SHP77 treated with DMSO at 0.1 percent for 48 hours (cell line): ENCODE results near the gene MTUS2.

ENCODE experiments used
- DNase-seq: peaks from one replicate; lab custom pipeline; 2025; lab: John Stamatoyannopoulos, UW

The MTUS2 gene

GRCh38 chr13:29507356-29507755, 687.2 kb downstream of the MTUS2 start:
- peak; percentile 53 for DNase-seq

- DNase-seq, result peak; percentile 42
Observed at GRCh38 chr13:29508130-29508875, 688.2 kb downstream of the MTUS2 start.

DNA sequence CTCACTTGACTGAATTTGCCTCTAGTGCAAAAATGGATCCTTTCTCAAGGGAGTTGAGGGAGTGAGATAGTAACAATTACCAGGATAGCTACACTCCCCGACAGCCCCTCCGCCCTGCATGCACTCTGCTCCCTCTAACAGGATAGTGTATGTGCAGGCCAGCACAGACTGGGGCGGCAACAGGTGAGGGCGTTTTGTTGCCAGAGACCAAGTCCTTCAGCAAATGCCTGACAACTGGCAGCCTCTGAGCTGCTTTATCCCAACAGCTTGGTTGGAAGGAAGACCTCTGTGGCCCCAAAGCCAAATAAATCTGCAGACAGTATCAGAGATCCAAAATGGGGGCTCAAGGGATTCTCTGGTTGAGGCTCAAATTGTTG, 688.7 kb downstream of the MTUS2 start:
- no peak for DNase-seq

- DNase-seq, result no peak
Observed at GRCh38 chr13:29509999-29510589, 690.0 kb downstream of the MTUS2 start.

- no peak for DNase-seq
Observed at GRCh38 chr13:29510651-29511084, 690.5 kb downstream of the MTUS2 start.

DNA sequence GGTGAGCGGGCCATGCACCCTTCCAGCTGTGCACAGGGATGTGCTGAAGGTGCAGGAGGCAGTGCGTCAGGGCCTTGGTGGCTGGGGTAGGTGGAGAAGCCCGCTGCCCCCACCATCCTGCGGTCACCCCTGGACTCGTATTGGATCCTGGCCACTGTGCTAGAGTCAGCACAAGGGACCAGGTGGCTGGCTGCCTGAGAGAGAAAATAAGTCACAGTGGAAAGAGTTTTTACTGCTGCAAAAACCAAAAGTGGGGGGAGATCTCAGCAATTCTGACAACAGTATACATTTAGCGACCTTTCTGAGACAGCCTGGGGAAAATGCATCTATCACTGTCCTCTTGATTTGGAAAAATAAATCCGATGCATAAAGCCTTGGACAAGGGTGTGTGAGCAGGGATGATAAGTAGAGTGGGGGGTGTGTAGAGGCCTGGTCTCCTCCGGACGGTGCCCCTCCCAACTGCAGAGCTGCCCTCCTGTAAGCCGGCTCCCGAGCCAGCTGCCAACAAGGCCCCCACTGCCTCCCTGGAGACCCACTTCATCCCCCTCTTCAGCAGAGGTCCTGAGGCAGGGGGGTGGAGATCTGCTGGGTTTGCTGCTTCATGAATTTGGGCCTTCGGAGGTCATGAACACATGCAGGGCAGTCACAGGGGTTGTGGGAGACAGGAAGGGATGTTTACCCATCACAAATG, 691.1 kb downstream of the MTUS2 start:
- DNase-seq, result no peak

GRCh38 chr13:29511980-29512379, 691.8 kb downstream of the MTUS2 start:
- DNase-seq, result no peak

DNA sequence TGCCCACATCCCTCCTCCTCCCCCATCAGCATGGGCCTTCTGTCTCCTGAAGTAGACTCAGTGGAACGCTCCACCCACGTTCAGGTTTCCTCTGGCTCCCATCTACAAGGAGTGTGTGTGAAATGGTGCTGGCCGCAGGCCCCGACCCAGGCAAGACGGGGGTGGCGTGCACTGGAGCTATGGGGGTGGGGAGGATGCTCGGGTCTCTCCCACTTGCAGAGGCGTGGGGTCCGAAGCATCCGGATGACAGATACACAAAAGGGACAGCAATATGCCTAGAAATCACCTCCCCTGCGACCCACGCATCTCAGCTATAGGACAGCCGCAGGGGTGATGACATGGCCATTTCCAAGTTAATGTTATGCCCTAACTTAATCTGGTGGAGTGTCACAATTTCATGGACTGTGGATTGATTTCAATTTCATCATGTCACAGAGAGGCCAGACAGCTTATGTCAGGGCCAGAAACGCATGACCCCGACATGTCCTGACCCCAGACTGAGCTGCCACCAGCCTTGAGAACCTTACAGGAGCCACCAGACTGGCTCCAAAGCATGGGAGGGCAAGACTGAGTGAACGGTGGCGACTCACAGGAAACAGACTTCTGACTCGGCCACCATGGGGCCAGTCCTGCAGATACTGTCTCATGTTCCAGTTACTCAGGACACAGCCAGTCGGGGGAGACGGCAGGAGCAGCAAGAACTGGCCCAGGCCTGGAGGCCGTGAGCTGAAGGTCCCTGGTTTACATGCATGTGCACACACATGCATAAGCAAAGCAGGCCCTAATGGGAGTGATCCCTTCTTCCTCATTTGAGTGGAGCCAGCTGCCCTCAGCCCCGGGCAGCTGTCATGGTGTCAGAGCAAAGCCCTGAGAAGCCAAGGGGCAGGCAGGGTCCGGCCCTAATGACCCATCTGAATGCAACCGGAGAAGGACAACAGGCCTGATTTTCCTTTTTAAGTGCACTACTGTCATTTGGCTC, 693.2 kb downstream of the MTUS2 start:
- DNase-seq, result no peak

- DNase-seq, result no peak
Observed at GRCh38 chr13:29513981-29514719, 694.0 kb downstream of the MTUS2 start.

DNA sequence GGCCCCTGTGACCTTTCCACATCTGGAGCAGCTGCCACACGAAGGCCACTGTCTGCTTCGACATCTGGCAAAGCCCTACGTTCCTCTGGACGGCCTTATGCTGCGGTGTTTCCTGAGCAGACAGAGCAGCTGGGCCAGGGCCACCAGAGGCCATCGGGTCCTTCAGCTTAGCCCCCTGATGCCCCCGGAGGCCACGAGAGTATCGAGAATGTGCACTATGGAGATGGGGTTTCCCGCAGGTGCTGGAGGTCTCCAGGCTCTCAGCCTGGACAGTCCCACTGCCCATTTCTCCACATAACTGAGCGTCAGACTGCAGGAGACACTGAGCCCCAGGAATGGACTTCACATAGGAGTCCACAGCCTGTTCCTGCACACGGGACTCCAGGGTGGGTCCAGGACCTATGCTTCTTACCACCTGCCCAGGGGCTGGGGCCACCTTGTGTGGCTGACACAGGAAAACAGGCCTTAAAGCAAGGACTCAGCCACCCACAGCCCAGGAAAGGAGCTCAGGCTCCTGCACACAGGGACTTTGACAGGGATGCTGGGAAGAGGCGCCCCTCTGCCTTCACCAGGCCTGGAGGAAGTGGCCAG, 694.7 kb downstream of the MTUS2 start:
- DNase-seq, result no peak

GRCh38 chr13:29515372-29515771, 695.2 kb downstream of the MTUS2 start:
- DNase-seq, result no peak

- no peak for DNase-seq
Observed at GRCh38 chr13:29516012-29516411, 695.9 kb downstream of the MTUS2 start.

DNA sequence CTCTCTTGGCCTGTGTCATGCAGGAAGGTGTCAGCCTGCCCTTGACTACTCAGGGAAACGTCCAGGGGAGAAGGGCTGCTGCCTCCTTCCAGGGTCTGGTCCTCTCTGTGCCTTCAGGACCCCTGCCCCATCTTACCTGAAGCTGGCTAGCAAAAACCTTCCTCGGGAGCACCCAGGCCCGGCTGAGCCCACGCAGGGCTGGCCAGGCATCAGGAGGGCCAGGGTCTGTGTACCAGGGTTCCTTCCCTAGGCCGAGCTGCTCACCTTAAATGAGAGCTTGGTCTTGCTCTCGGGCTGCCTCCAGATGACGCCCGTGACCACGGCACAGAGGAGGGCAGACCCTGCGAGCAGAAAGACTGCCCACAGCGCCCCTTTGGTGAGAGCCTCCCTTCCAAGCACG, 696.7 kb downstream of the MTUS2 start:
- DNase-seq, result no peak

- DNase-seq, result no peak
Observed at GRCh38 chr13:29519921-29520320, 699.8 kb downstream of the MTUS2 start.

DNA sequence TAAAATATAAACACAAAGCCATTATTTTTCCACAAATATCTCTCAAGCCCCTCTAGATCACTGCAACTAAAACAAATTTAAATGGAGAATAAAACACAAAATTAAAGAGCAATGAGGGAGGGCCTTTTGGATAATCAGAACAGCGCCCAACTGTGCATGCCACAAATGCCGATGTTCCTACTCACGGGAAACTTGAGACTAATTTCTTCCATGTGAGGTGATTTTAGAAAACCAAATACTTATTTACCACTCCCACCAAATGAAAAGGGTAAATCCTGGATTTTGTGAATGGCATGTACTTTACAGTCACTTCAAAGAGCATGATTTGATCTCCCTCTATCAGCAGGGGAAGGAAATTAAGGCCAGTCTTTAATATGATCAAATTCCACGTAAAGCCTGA, 700.5 kb downstream of the MTUS2 start:
- DNase-seq, result no peak

DNA sequence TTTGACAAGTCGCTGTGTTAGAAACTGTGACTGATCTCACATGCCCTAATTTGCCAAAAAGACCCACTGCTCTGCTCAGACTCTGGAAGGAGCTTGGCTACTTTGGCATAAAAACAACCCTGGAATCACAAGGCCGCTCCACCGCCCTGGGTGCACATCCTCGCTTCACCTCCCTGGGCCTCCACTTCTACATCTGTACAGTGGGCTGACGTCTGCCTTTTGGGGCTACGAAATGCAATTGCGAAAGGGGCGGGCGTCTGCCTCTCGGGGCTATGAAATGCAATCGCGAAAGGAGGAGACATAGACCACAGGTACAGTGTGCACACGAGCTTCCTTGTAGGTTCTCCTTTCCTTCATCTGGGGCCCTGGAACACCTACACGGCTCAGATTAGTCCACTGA, 701.2 kb downstream of the MTUS2 start:
- DNase-seq, result no peak

DNA sequence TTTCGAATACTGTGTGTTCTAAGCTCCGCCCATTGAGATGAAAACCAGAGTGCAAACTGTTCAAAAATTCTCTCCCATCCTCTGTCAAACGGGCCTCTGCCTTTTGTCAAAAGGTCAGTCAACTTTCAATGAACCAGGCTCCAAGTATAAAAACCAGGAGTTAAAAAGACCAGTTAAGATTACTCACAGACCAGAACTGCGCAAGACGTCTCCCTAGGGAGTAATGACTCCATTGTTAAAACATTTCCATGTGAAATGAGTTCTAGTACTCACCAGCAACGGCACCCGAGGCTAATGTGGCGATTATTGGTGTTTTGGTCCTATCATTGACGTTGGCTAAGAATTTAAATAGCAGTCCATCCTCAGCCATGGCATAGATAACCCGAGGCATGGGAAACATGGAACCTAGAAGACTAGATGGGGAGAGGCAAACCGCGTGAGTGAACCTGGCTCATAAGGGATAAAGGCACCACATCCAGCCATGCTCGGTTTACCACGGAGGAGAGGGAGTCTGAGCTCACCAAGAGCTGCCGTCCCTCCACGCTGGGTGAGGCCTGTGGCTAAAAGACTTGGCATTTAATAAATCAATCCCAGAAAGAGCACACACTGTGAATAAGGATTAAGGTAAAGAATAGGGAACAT, 702.0 kb downstream of the MTUS2 start:
- DNase-seq, result no peak

GRCh38 chr13:29523199-29523961, 703.2 kb downstream of the MTUS2 start:
- DNase-seq, result no peak

- no peak for DNase-seq
Observed at GRCh38 chr13:29524176-29524575, 704.0 kb downstream of the MTUS2 start.

DNA sequence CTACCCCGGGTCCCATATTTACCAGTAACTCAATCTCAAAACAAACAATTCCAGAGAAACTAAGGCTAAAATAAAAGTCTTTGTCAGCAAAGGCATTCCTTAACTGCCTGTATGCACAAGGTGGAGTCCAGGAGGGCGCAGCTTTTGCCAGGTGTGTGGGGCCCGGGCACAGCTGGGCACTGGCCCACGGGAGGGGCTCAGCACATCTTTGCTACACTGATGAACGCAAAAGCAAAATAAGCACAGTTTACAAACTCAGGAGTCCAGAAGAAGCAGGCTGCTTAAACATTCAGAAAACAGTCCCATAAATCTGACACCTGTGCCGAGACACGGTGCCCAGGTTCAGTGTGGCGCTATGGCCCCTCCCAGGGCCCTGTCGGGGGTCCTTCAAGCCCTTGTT, 704.5 kb downstream of the MTUS2 start:
- no peak for DNase-seq
